MM.1S (cell line): ENCODE data around the gene ARHGEF2.

Experiments used
- EZH2 ChIP-seq: fragments of 300-600 bp; sonication (generic); optimal IDR thresholded peaks from 2 replicates; pipeline ENCODE3; 2017; ENCODE audit warnings: low read depth, mild to moderate bottlenecking, antibody characterized with exemption, low read length, mixed read lengths
- EZH2phosphoT487 ChIP-seq: fragments of 300-600 bp; sonication (generic); IDR thresholded peaks from 2 replicates; pipeline ENCODE4 v1.6.1; 2018; ENCODE audit warnings: antibody characterized with exemption, low read length
- TF ChIP-seq, protein P1 (sequence below): fragments of 300-600 bp; sonication (generic); IDR thresholded peaks from 2 replicates; pipeline ENCODE4 v1.5.1; 2016; ENCODE audit warnings: antibody characterized with exemption, low read length, mixed read lengths

DNA sequence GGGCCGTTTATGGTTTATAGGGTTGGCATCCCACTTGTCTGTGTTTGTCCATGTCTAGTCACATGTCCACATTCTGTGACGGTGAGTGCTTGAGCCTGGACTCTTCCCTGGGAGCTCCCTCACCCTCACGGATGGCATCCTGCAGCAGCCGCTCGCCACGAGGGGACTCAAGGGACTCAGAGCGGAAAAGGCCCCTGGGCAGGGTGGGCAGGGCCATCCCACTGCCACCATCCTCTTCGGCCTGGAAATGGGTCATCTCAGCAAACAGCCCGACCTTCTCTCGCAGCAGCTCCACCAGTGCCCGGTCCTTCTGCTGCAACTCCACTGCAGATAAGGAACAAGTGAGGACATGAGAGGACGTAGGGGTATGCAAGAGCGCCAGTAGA, 25.8 kb downstream of the ARHGEF2 start:
- TF ChIP-seq, protein P1, sequence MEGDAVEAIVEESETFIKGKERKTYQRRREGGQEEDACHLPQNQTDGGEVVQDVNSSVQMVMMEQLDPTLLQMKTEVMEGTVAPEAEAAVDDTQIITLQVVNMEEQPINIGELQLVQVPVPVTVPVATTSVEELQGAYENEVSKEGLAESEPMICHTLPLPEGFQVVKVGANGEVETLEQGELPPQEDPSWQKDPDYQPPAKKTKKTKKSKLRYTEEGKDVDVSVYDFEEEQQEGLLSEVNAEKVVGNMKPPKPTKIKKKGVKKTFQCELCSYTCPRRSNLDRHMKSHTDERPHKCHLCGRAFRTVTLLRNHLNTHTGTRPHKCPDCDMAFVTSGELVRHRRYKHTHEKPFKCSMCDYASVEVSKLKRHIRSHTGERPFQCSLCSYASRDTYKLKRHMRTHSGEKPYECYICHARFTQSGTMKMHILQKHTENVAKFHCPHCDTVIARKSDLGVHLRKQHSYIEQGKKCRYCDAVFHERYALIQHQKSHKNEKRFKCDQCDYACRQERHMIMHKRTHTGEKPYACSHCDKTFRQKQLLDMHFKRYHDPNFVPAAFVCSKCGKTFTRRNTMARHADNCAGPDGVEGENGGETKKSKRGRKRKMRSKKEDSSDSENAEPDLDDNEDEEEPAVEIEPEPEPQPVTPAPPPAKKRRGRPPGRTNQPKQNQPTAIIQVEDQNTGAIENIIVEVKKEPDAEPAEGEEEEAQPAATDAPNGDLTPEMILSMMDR, result no peak
- TF ChIP-seq EZH2 (no peak), EZH2phosphoT487 (no peak)
